Left ventricle myocardium inferior (tissue), 1 donor: ENCODE data around the gene CKS1B. TPM values are rescaled to one million over a fixed set of nuclear protein-coding genes. Genes with fewer than 3 reads are reported as not detected.

Source experiments
- DNase-seq: peaks from one replicate; pipeline ENCODE4 v3.0.0-alpha.2; 2020
- H3K27ac ChIP-seq: fragments of 200-600 bp; replicated peaks from 2 replicates; pipeline ENCODE4 v1.8.0; 2021
- H3K27me3 ChIP-seq: fragments of 200-600 bp; 2 replicates; pipeline ENCODE4 v1.8.0; 2021; ENCODE audit warnings: low read depth
- H3K36me3 ChIP-seq: fragments of 200-600 bp; 2 replicates; pipeline ENCODE4 v1.8.0; 2021
- H3K4me1 ChIP-seq: fragments of 200-600 bp; 2 replicates; pipeline ENCODE4 v1.8.0; 2021
- H3K4me3 ChIP-seq: fragments of 200-600 bp; 2 replicates; pipeline ENCODE4 v1.8.0; 2021; ENCODE audit warnings: mild to moderate bottlenecking, moderate library complexity
- H3K9me3 ChIP-seq: fragments of 200-600 bp; replicated peaks from 2 replicates; pipeline ENCODE4 v1.8.0; 2021
- intact Hi-C: fragments of 100-400 bp; cut with micrococcal nuclease; formaldehyde crosslinking; loops from one replicate; pipeline ENCODE4 v1.11.0; 2022
- total RNA-seq: library from RNA; stranded (reverse); fragmentation: NEBNext Ultra II Directional; extraction: Animal tissue kit (Norgen Biotek cat#: 25700); gene quantifications from one replicate; pipeline ENCODE4 v1.2.1, GENCODE V29; 2021
- TF ChIP-seq, protein P1 (sequence below): fragments of 200-600 bp; IDR thresholded peaks from 2 replicates; pipeline ENCODE4 v1.8.0; 2021; ENCODE audit warnings: antibody characterized with exemption, mild to moderate bottlenecking, borderline replicate concordance
- donor health status: DM: no; HTN: yes; CAD: no; lungs with severe emphysema.

The CKS1B gene
- total RNA-seq, 1 donor from 2014 or later = 17.8 TPM

- TF ChIP-seq, protein P1, sequence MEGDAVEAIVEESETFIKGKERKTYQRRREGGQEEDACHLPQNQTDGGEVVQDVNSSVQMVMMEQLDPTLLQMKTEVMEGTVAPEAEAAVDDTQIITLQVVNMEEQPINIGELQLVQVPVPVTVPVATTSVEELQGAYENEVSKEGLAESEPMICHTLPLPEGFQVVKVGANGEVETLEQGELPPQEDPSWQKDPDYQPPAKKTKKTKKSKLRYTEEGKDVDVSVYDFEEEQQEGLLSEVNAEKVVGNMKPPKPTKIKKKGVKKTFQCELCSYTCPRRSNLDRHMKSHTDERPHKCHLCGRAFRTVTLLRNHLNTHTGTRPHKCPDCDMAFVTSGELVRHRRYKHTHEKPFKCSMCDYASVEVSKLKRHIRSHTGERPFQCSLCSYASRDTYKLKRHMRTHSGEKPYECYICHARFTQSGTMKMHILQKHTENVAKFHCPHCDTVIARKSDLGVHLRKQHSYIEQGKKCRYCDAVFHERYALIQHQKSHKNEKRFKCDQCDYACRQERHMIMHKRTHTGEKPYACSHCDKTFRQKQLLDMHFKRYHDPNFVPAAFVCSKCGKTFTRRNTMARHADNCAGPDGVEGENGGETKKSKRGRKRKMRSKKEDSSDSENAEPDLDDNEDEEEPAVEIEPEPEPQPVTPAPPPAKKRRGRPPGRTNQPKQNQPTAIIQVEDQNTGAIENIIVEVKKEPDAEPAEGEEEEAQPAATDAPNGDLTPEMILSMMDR = no peak
- peak; percentile 32 for DNase-seq
- peak overlapping the region; percentile 82 for H3K4me3 ChIP-seq
- intact Hi-C loops = no loop called here
- H3K27ac ChIP-seq = peak overlapping the region; percentile 97
- H3K27me3 ChIP-seq = no peaks in the 10 kb centered on the region
- peaks cover 42% of the 10 kb centered on the region for H3K36me3 ChIP-seq
- no peaks in the 10 kb centered on the region for H3K9me3 ChIP-seq
- H3K4me1 ChIP-seq = peaks cover 74% of the 10 kb centered on the region
Observed at GRCh38 chr1:154969860-154970452, 4.5 kb upstream of the CKS1B start.

DNA sequence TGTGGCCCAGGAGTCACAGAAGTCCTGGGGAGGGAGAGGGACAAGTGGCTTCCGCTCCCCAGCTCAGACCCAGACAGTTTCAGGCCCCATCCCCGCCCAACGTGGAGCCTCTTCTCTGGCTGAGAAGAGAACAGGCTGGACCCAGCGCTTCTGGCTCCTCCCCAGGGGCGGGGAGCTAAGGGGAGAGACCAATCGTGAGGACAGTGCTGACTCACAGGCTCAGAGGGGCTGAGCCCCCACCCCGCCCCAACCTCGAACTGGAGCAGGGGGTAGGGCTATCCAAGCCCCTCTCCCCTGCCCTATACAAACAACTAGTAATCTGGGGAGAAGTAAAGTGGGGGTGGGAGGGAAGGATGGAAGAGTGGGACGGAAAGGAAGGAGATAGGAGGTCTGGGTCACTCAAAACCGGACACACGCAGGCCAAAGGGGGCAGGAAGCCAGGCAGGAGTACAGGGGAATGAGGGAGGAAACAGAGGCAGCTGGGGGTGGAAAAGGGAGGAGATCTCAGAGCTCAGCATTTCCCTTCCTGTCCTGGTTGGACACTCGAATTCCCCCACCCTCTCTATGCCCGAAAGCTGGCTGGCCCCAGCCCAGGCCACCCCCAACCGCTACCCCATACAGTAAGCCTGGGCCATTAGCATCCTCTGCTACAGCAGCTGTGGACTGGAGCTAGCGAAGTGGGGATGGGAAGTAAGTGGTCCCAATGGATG lies 3.7 kb upstream of the CKS1B start, which contains the start of gene SHC1:
Gene SHC1 (minus strand): TSS at position 117 of the 710 bp plus-strand sequence. CDS start 221 bp downstream, outside the sequence.
- no peaks in the 10 kb centered on the region for H3K27me3 ChIP-seq
- peaks cover 82% of the 10 kb centered on the region for H3K4me1 ChIP-seq
- intact Hi-C loops = no loop called here
- H3K36me3 ChIP-seq = peaks cover 34% of the 10 kb centered on the region
- H3K27ac ChIP-seq = peak within 1 kb of the TSS; percentile 97
- no peaks in the 10 kb centered on the region for H3K9me3 ChIP-seq
- DNase-seq = peak; percentile 94
- TF ChIP-seq, protein P1 = no peak
- H3K4me3 ChIP-seq = peak within 1 kb of the TSS; percentile 82

- Histone ChIP-seq H3K27ac (peak overlapping the region; percentile 97), H3K4me3 (peak overlapping the region; percentile 82), H3K4me1 (peaks cover 89% of the 10 kb centered on the region), H3K36me3 (peaks cover 27% of the 10 kb centered on the region), H3K9me3 (no peaks in the 10 kb centered on the region), H3K27me3 (no peaks in the 10 kb centered on the region)
- intact Hi-C loops = no loop called here
- peak; percentile 41 for DNase-seq
- TF ChIP-seq, protein P1 = no peak
Observed at GRCh38 chr1:154971341-154971998, 3.0 kb upstream of the CKS1B start.

DNA sequence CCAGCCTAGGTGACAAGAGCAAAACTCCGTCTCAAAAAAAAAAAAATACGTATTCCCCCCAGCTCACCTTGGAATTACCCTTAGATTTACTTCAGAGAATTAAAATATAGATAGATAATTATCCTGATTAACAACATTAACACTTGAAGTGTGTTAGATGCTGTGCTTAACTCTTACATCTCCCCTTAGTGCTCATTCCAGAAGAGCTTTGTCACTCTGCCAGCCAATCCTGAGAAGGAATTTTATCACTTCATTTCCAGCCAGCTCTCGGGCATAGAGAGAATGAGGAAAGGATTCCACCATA lies 2.3 kb upstream of the CKS1B start:
- intact Hi-C loops = no loop called here
- Histone ChIP-seq H3K9me3 (no peaks in the 10 kb centered on the region), H3K27ac (peak overlapping the region; percentile 97), H3K4me3 (peak overlapping the region; percentile 82), H3K27me3 (no peaks in the 10 kb centered on the region), H3K36me3 (peaks cover 20% of the 10 kb centered on the region), H3K4me1 (peaks cover 83% of the 10 kb centered on the region)
- TF ChIP-seq, protein P1 = no peak
- DNase-seq = no peak

GRCh38 chr1:154972517-154973343 lies 1.8 kb upstream of the CKS1B start:
- Histone ChIP-seq H3K9me3 (no peaks in the 10 kb centered on the region), H3K36me3 (peaks cover 14% of the 10 kb centered on the region), H3K4me1 (peaks cover 78% of the 10 kb centered on the region), H3K4me3 (peak overlapping the region; percentile 82), H3K27ac (peak overlapping the region; percentile 97), H3K27me3 (no peaks in the 10 kb centered on the region)
- intact Hi-C loops = no loop called here
- TF ChIP-seq, protein P1 = no peak
- DNase-seq = peak; percentile 52
